ENCODE data around the gene LCK. TPM values are rescaled to one million over a fixed set of nuclear protein-coding genes. Genes with fewer than 3 reads are reported as not detected.

Gene LCK
- total and polyA plus RNA-seq, 10 of the 15 experiments (the other 5 are each of a cell fraction or from before 2014, with no cell fraction given), result 31.5 to 173 (median 119) TPM

GRCh38 chr1:32240140-32240951 lies 10.7 kb upstream of the LCK start:
- ChIA-PET CTCF (interaction anchor here (0.5 to 6.0 kb wide), 22 partner anchors 9 to 533 kb away, joined by 3 to 50 read pairs (median 3); partner anchors contain the start of genes EIF3I, FAM167B, KPNA6 and LCK), RAD21 (ENCODE audit: unreplicated experiment) (interaction anchor here (0.7 to 3.8 kb wide), 18 partner anchors 10 to 167 kb away, joined by 3 to 34 read pairs (median 4); partner anchors contain the start of genes HDAC1, IQCC, KPNA6 and LCK), SMC1A (ENCODE audit: uncharacterized antibody, unreplicated experiment) (interaction anchor here (1.0 to 5.2 kb wide), 18 partner anchors 9 to 167 kb away, joined by 3 to 37 read pairs (median 6); partner anchors contain the start of genes BSDC1, HDAC1, IQCC and LCK), POLR2A (interaction anchor here (0.6 to 2.0 kb wide), 13 partner anchors 10 to 438 kb away, joined by 3 to 6 read pairs (median 3); partner anchors contain the start of genes BSDC1 and LCK)
- no peak for FAIRE-seq
- Histone ChIP-seq H3K79me2 (ENCODE audit: control insufficient read depth, insufficient read depth, low read length) (no peaks in the 10 kb centered on the region), H4K20me1 (ENCODE audit: control insufficient read depth, insufficient read depth) (no peaks in the 10 kb centered on the region), H2AFZ (ENCODE audit: control insufficient read depth, low read depth, low read length) (peak overlapping the region; percentile 89), H3K9ac (ENCODE audit: control insufficient read depth, insufficient read depth, low read length) (peak overlapping the region; percentile 58), H3K4me2 (ENCODE audit: control insufficient read depth, insufficient read depth) (peak overlapping the region; percentile 84), H3K9me3 (replicated peaks; ENCODE audit: control insufficient read depth, insufficient read depth, low read length) (no peaks in the 10 kb centered on the region), H3K36me3 (ENCODE audit: control insufficient read depth in 2 of 2, insufficient read depth in 2 of 2, low read length in 1 of 2) (no peaks in the 10 kb centered on the region), H3K4me3 (peak overlapping the region; percentile 72), H3K27ac (ENCODE audit: control insufficient read depth, insufficient read depth) (peak overlapping the region; percentile 13; the same call in 1 of the 2 replicates), H3K4me1 (ENCODE audit: control insufficient read depth, insufficient read depth, low read length) (peaks cover 21% of the 10 kb centered on the region), H3K27me3 (replicated peaks in 1 of 2; ENCODE audit: control insufficient read depth in 2 of 2, insufficient read depth in 2 of 2, low read length in 1 of 2) (no peaks in the 10 kb centered on the region)
- in situ Hi-C loops (cut with MboI) (no loop called here), intact Hi-C loops (cut with micrococcal nuclease; ENCODE audit: unreplicated experiment) (no loop called here)
- WGBS (ENCODE audit: insufficient coverage, insufficient replicate concordance, low lambda C conversion rate, missing lambda C conversion rate), result 7% methylated on average over 54 of the region's 62 CpGs
- peak; percentile 81 for ATAC-seq
- BruUV-seq (replicated peaks), result no TSS peak
- no peak for DNase-seq (ENCODE audit: low read depth, low spot score)
- TF ChIP-seq SPI1 (IDR thresholded peaks at IDR 0.05; ENCODE audit: borderline replicate concordance, insufficient read depth, low read depth, low read length) (0 out of 2 replicates have a peak, but pooled peaks have one; percentile 33), DPF2 (IDR thresholded peaks at IDR 0.05) (0 out of 2 replicates have a peak, but pooled peaks have one; percentile 23), SIN3A (IDR thresholded peaks at IDR 0.05; ENCODE audit: low read depth, low read length) (0 out of 2 replicates have a peak, but pooled peaks have one; percentile 58), MEF2B (IDR thresholded peaks at IDR 0.05; ENCODE audit: partially characterized antibody, poor library complexity, severe bottlenecking) (no peak), SUPT20H (IDR thresholded peaks at IDR 0.05; ENCODE audit: borderline replicate concordance, control insufficient read depth, low read depth, low read length) (no peak), IKZF1 (conservative IDR thresholded peaks at IDR 0.05) (peak; percentile 73), BHLHE40 (IDR thresholded peaks at IDR 0.05; ENCODE audit: borderline replicate concordance in 1 of 2, low read depth in 2 of 2, low read length in 1 of 2) (peak in 1 of 2 experiments; percentile 51; a peak in 1 of 4 replicates), LARP7 (IDR thresholded peaks at IDR 0.05) (peak; percentile 16; the same call in 1 of the 2 replicates), ZBTB40 (IDR thresholded peaks at IDR 0.05; ENCODE audit: borderline replicate concordance) (0 out of 2 replicates have a peak, but pooled peaks have one; percentile 21), IKZF2 (IDR thresholded peaks at IDR 0.05) (peak in 1 of 2 experiments; percentile 14; a peak in 1 of 4 replicates), ELK1 (IDR thresholded peaks at IDR 0.05; ENCODE audit: low read depth, low read length) (no peak), GATAD2B (conservative IDR thresholded peaks at IDR 0.05; ENCODE audit: low read depth) (peak; percentile 83), GABPA (IDR thresholded peaks at IDR 0.05; ENCODE audit: low read depth) (no peak), SMC3 (IDR thresholded peaks at IDR 0.05; ENCODE audit: borderline replicate concordance, low read length) (peak; percentile 10; the same call in 1 of the 2 replicates), MYC (IDR thresholded peaks at IDR 0.05; ENCODE audit: insufficient read depth, insufficient read length, insufficient replicate concordance, low read length, severe bottlenecking) (peak; percentile 40), CBFB (IDR thresholded peaks at IDR 0.05; ENCODE audit: low read depth) (no peak), NR2F1 (conservative IDR thresholded peaks at IDR 0.05) (0 out of 2 replicates have a peak, but pooled peaks have one; percentile 51)
